Measurements from ENCODE around the gene ZNF148.

ZNF148 gene

DNA sequence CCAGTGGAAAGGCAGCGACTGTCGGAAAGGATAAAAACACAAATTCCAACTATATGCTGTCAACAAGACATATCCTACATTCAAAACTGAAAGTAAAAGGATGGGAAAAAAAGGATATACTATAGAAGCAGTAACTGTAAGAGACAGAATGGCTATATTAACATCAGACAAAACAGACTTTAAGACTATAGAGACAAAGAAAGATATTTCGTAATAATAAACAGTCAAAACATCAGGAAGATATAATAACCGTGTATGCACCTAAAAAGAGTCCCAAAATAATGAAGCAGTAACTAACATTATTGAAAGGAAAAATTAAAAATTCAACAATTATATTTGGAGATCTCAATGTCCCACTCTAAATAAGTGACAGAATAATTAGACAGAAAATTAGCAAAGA, 48.2 kb downstream of the ZNF148 start:
- POLR2A ChIA-PET = no interaction called here
- no peak for TF ChIP-seq CTCF (IDR thresholded peaks at IDR 0.05; ENCODE audit: insufficient read depth, low read length, missing control alignments)
- no peak overlapping the region for H3K4me3 ChIP-seq (ENCODE audit: low read depth, low read length)
- CTCF ChIA-PET = no interaction called here
- DNase-seq (ENCODE audit: low read depth, low spot score) = no peak

DNA sequence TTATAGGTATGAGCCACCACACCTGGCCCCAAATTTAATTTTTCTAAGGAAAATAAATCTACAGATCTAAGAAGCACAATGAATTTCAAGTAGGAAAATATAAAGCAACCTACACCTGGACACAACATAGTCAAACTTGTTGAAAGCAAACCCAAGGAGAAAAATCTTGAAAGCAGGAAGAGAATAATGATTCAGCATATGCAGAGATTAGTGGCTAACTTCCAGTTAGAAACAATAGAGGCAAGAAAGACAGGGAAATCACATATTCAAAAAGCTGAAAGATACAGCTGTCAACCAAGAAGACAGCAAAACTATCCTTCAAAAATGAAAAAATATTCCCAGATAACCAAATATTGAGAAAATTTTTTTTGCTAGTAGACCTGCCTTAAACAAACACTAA, 49.4 kb downstream of the ZNF148 start:
- no peak for DNase-seq (ENCODE audit: low read depth, low spot score)
- H3K4me3 ChIP-seq (ENCODE audit: low read depth, low read length) = no peak overlapping the region
- no peak for TF ChIP-seq CTCF (IDR thresholded peaks at IDR 0.05; ENCODE audit: insufficient read depth, low read length, missing control alignments)
- ChIA-PET CTCF (no interaction called here), POLR2A (no interaction called here)

DNA sequence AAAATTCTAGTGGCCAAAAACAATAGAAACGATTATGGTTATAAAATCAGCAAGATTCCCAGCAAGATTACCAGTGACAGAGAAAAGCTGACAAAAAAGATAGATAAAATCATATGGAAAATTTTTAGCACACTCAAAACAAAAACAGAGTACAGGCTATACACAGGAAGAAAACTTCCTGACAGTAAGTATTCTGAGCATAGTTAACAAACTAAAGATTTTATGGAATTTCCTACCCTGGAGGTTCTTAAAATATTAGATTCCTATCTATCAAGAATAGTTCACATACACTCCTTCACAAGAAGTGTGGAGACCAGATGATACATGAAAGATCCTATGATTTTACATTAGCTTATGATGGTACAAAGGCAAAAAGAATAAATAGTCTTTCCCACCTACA, 50.8 kb downstream of the ZNF148 start:
- POLR2A ChIA-PET = no interaction called here
- no peak for TF ChIP-seq CTCF (IDR thresholded peaks at IDR 0.05; ENCODE audit: insufficient read depth, low read length, missing control alignments)
- no peak for DNase-seq (ENCODE audit: low read depth, low spot score)
- CTCF ChIA-PET = interaction anchor here (0.6 kb wide), 1 partner anchor 14 kb away, joined by 3 read pairs; no protein-coding TSS in a partner anchor
- no peak overlapping the region for H3K4me3 ChIP-seq (ENCODE audit: low read depth, low read length)

DNA sequence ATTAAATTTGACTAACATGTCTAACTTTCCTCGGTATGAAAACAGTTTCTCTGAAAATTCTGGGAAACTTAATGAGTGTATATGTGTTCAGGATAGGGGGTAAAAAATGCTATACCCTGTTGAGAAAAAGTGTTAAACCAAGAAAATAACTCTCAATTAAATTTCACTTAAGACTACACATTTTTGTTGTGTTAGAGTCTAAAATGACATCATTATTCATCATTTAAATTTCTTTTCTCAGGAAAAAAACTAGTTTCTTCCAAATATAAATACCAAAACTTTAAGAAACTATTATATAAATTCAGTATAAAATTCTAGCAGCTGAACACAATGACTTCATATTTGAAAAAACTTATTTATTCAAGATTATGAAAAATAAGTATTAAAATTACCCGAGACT, 52.2 kb downstream of the ZNF148 start:
- DNase-seq (ENCODE audit: low read depth, low spot score) = no peak
- POLR2A ChIA-PET = no interaction called here
- CTCF ChIA-PET = no interaction called here
- no peak for TF ChIP-seq CTCF (IDR thresholded peaks at IDR 0.05; ENCODE audit: insufficient read depth, low read length, missing control alignments)
- no peak overlapping the region for H3K4me3 ChIP-seq (ENCODE audit: low read depth, low read length)

- ChIA-PET POLR2A (no interaction called here), CTCF (no interaction called here)
- TF ChIP-seq CTCF (IDR thresholded peaks at IDR 0.05; ENCODE audit: insufficient read depth, low read length, missing control alignments) = no peak
- peak; percentile 40 for DNase-seq (ENCODE audit: low read depth, low spot score)
- H3K4me3 ChIP-seq (ENCODE audit: low read depth, low read length) = no peak overlapping the region
Measured at GRCh38 chr3:125322166-125322565, 53.0 kb downstream of the ZNF148 start.

DNA sequence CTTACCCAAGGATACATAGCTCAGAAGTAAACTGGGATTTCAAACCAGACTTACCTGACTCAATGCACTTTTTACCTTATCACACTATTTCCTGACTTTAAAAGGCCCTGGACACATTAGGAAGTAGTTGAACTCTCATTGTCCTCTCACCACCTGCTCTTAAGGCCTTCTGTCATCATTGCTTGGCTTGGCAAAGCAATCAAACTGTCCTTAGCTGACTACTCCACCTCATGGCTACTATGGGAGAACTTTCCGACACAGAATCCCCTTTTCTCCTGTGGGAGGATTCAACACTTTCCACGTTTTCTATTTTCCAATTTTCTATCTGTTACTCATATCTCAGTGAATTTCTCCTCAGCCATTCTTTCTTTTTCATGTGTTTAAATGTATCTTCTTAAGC, 55.4 kb downstream of the ZNF148 start:
- ChIA-PET CTCF (interaction anchor here (1.1 kb wide), 1 partner anchor 28 kb away, joined by 3 read pairs; no protein-coding TSS in a partner anchor), POLR2A (no interaction called here)
- H3K4me3 ChIP-seq (ENCODE audit: low read depth, low read length) = no peak overlapping the region
- no peak for TF ChIP-seq CTCF (IDR thresholded peaks at IDR 0.05; ENCODE audit: insufficient read depth, low read length, missing control alignments)
- no peak for DNase-seq (ENCODE audit: low read depth, low spot score)
